Astrocyte (in vitro differentiated cells and primary cell): Measurements from ENCODE around the gene NOTCH4. TPM values are rescaled to one million over a fixed set of nuclear protein-coding genes. Genes with fewer than 3 reads are reported as not detected.

ENCODE experiments used
- DNase-seq: peaks from one replicate; pipeline ENCODE4 v3.0.0-alpha.2; 2010; ENCODE audit warnings: low read depth
- FAIRE-seq: peaks from 2 replicates; lab custom pipeline; 2011; peaks lifted over from hg19 to GRCh38; lab: Jason Lieb, UNC
- H2AFZ ChIP-seq: 2 replicates; pipeline ENCODE4 v1.6.0; 2012; ENCODE audit warnings: low read depth, low read length, inconsistent platforms
- H3K27ac ChIP-seq: 2 replicates; pipeline ENCODE4 v1.5.1; 2011; ENCODE audit warnings: low read depth, low read length, inconsistent platforms
- H3K27me3 ChIP-seq: 2 replicates; pipeline ENCODE4 v1.6.0; 2011; ENCODE audit warnings: low read length, inconsistent platforms; ENCODE audit not compliant: insufficient read depth
- H3K36me3 ChIP-seq: 2 replicates; pipeline ENCODE4 v1.5.1; 2011; ENCODE audit warnings: low read length, inconsistent platforms; ENCODE audit not compliant: insufficient read depth
- H3K4me1 ChIP-seq: 2 replicates; pipeline ENCODE4 v1.5.1; 2011; ENCODE audit warnings: low read length, inconsistent platforms; ENCODE audit not compliant: insufficient read depth
- H3K4me2 ChIP-seq: 2 replicates; pipeline ENCODE4 v1.6.0; 2012; ENCODE audit warnings: low read length, inconsistent platforms
- H3K4me3 ChIP-seq: 2 replicates; pipeline ENCODE4 v1.5.1; 2011; ENCODE audit warnings: low read depth, mild to moderate bottlenecking, low read length, inconsistent platforms; ENCODE audit not compliant: insufficient read depth
- H3K79me2 ChIP-seq: 2 replicates; pipeline ENCODE4 v1.6.0; 2012; ENCODE audit warnings: mild to moderate bottlenecking, low read length, inconsistent platforms; ENCODE audit not compliant: insufficient read depth
- H3K9ac ChIP-seq: 2 replicates; pipeline ENCODE4 v1.6.0; 2012; ENCODE audit warnings: mild to moderate bottlenecking, low read length, inconsistent platforms
- H3K9me3 ChIP-seq: 2 replicates; pipeline ENCODE4 v1.5.1; 2012; ENCODE audit warnings: low read depth, mild to moderate bottlenecking, low read length, inconsistent platforms; ENCODE audit not compliant: insufficient read depth
- H4K20me1 ChIP-seq: 2 replicates; pipeline ENCODE4 v1.6.0; 2012; ENCODE audit warnings: low read length, inconsistent platforms; ENCODE audit not compliant: insufficient read depth
- H3K27ac Mint-ChIP-seq: one replicate; pipeline ENCODE4 v1.8.0; 2021; ENCODE audit warnings: mild to moderate bottlenecking, mixed read lengths; ENCODE audit not compliant: unreplicated experiment
- H3K27me3 Mint-ChIP-seq: one replicate; pipeline ENCODE4 v1.8.0; 2021; ENCODE audit warnings: low read depth, mixed read lengths; ENCODE audit not compliant: unreplicated experiment
- H3K36me3 Mint-ChIP-seq: one replicate; pipeline ENCODE4 v1.8.0; 2021; ENCODE audit warnings: low read depth, mixed read lengths; ENCODE audit not compliant: unreplicated experiment
- H3K4me1 Mint-ChIP-seq: one replicate; pipeline ENCODE4 v1.8.0; 2021; ENCODE audit warnings: low read depth, mixed read lengths; ENCODE audit not compliant: unreplicated experiment
- H3K4me3 Mint-ChIP-seq: one replicate; pipeline ENCODE4 v1.8.0; 2021; ENCODE audit warnings: mild to moderate bottlenecking, moderate library complexity, mixed read lengths; ENCODE audit not compliant: unreplicated experiment
- H3K9me3 Mint-ChIP-seq: one replicate; pipeline ENCODE4 v1.8.0; 2021; ENCODE audit warnings: mild to moderate bottlenecking, mixed read lengths; ENCODE audit not compliant: unreplicated experiment
- EZH2 ChIP-seq: IDR thresholded peaks from 2 replicates; pipeline ENCODE4 v1.6.1; 2012; ENCODE audit warnings: mild to moderate bottlenecking, low read length, inconsistent platforms; ENCODE audit not compliant: insufficient read depth
- total RNA-seq: library from RNA; stranded (reverse); gene quantifications from 2 replicates; pipeline ENCODE4 v1.2.1, GENCODE V29; 2021
- TF ChIP-seq, protein P1 (sequence below): IDR thresholded peaks from 2 replicates; pipeline ENCODE4 v1.5.1; 2011; ENCODE audit warnings: low read depth, mild to moderate bottlenecking, inconsistent platforms, low read length, moderate library complexity; ENCODE audit not compliant: insufficient read depth

NOTCH4 gene
- total RNA-seq, 1 donor from 2014 or later: 0.57 TPM

DNA sequence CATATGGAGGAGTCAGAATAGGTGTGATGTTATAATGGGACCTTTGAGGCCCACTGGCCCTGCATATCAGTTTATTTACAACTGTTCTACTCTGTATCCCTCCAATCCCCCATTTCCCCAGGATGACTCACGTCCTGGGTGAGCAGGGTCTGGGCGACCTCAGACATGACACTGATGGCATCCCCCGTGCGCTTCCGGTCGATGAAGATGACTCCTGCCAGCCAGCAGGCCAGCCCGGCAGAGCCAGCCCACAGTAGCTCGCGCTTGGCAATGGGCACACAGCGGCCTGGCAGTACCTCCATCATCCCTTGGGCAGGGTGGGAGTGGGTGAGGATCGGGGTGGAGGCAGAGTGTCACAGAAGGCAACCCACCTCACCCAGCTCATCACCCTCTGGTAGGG, 53.6 kb downstream of the NOTCH4 start:
- H3K36me3 Mint-ChIP-seq: peaks cover 30% of the 10 kb centered on the region

DNA sequence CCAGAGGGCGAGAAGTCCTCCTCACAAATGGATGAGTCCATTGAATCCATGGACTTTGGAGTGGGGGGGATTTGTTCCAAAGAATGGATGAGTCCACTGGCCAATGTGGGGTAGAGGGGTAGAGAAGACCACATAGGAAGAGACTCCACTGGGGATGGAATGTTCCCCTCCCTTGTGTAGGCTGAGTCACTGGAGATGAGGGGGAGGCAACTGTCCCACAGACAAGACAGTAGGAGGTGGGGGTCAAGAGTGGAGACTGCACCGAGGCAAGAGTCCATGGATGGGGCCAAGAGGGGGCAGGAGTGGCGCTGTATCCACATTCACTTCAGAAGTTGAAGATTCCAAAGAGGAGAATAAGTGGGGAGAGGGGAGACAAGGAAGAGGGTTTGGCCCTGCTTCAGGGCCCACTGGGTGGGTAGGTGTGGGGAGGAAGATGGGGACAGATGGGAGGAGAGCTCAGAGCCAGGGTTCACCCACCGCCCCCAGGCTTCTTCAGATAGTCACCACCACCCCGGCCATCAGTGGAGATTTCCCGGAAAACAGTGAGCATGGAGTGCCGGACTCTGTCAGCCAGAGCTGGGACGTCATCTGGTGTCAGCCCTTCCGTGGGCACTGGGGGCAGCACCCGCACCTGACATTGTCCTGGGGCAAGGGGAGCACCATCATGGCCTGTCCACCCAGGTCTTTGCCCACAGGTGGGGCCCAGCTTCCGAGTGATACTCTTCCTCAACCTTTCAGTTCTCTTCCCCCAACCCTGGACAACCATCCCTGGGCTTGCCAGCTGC, 54.9 kb downstream of the NOTCH4 start:
- H3K9me3 ChIP-seq: no peaks in the 10 kb centered on the region
- peaks cover 13% of the 10 kb centered on the region for H3K4me1 ChIP-seq
- H3K79me2 ChIP-seq: peaks cover 21% of the 10 kb centered on the region
- no peak overlapping the region for H3K9ac ChIP-seq
- H3K27ac Mint-ChIP-seq: no peak overlapping the region
- peaks cover 26% of the 10 kb centered on the region for H3K4me1 Mint-ChIP-seq
- no peaks in the 10 kb centered on the region for H3K27me3 Mint-ChIP-seq
- peaks cover 2% of the 10 kb centered on the region for H3K9me3 Mint-ChIP-seq
- no peak overlapping the region for H2AFZ ChIP-seq
- peaks cover 12% of the 10 kb centered on the region for H3K36me3 ChIP-seq
- no peaks in the 10 kb centered on the region for H3K27me3 ChIP-seq
- FAIRE-seq: no peak
- H3K4me2 ChIP-seq: no peak overlapping the region
- no peak for TF ChIP-seq EZH2
- TF ChIP-seq, protein P1, sequence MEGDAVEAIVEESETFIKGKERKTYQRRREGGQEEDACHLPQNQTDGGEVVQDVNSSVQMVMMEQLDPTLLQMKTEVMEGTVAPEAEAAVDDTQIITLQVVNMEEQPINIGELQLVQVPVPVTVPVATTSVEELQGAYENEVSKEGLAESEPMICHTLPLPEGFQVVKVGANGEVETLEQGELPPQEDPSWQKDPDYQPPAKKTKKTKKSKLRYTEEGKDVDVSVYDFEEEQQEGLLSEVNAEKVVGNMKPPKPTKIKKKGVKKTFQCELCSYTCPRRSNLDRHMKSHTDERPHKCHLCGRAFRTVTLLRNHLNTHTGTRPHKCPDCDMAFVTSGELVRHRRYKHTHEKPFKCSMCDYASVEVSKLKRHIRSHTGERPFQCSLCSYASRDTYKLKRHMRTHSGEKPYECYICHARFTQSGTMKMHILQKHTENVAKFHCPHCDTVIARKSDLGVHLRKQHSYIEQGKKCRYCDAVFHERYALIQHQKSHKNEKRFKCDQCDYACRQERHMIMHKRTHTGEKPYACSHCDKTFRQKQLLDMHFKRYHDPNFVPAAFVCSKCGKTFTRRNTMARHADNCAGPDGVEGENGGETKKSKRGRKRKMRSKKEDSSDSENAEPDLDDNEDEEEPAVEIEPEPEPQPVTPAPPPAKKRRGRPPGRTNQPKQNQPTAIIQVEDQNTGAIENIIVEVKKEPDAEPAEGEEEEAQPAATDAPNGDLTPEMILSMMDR: no peak
- peak overlapping the region; percentile 64 for H3K4me3 Mint-ChIP-seq
- DNase-seq: no peak
- H4K20me1 ChIP-seq: peaks cover 25% of the 10 kb centered on the region
- peaks cover 33% of the 10 kb centered on the region for H3K36me3 Mint-ChIP-seq
- H3K4me3 ChIP-seq: no peak overlapping the region
- no peak overlapping the region for H3K27ac ChIP-seq

More for the DNA sequence above, 53.6 kb downstream of the NOTCH4 start:
- Histone ChIP-seq H4K20me1 (peaks cover 36% of the 10 kb centered on the region), H2AFZ (no peak overlapping the region), H3K9me3 (no peaks in the 10 kb centered on the region), H3K27me3 (no peaks in the 10 kb centered on the region), H3K36me3 (peaks cover 12% of the 10 kb centered on the region), H3K9ac (no peak overlapping the region), H3K27ac (no peak overlapping the region), H3K4me3 (no peak overlapping the region), H3K4me1 (peaks cover 23% of the 10 kb centered on the region), H3K4me2 (no peak overlapping the region), H3K79me2 (peaks cover 34% of the 10 kb centered on the region)
- TF ChIP-seq EZH2: no peak
- TF ChIP-seq, protein P1: no peak
- no peak for FAIRE-seq
- peaks cover 2% of the 10 kb centered on the region for H3K9me3 Mint-ChIP-seq
- H3K4me1 Mint-ChIP-seq: peaks cover 30% of the 10 kb centered on the region
- no peak for DNase-seq
- no peak overlapping the region for H3K27ac Mint-ChIP-seq
- H3K27me3 Mint-ChIP-seq: no peaks in the 10 kb centered on the region
- H3K4me3 Mint-ChIP-seq: no peak overlapping the region

DNA sequence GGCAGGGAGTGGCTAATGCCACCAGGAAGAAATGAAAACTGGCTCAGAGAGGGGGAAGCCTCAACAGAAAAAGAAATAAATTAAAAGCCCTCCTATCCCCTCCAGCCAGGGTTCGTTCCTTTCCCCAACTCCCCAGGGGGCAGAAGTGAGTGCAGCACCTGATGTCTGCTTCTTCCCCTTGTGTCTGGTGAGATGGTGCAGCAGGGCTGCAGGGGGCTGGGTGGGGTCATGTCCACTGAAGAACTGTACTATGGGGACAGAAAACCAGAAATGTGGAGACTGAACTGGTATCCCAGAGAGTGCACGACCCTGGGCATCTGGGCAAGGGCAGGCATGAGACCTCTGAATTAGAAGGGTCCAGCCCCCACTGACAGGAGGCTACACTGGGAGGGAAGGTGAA, 55.5 kb downstream of the NOTCH4 start:
- no peak overlapping the region for H2AFZ ChIP-seq
- Mint-ChIP-seq H3K9me3 (peaks cover 2% of the 10 kb centered on the region), H3K36me3 (peaks cover 33% of the 10 kb centered on the region), H3K27ac (no peak overlapping the region), H3K4me3 (peak overlapping the region; percentile 9), H3K27me3 (no peaks in the 10 kb centered on the region), H3K4me1 (peaks cover 21% of the 10 kb centered on the region)
- FAIRE-seq (no peak), DNase-seq (no peak)
- H3K4me3 ChIP-seq: no peak overlapping the region
- no peaks in the 10 kb centered on the region for H3K27me3 ChIP-seq
- peaks cover 18% of the 10 kb centered on the region for H4K20me1 ChIP-seq
- H3K27ac ChIP-seq: no peak overlapping the region
- H3K4me2 ChIP-seq: no peak overlapping the region
- TF ChIP-seq, protein P1: no peak
- TF ChIP-seq EZH2: no peak
- H3K9ac ChIP-seq: no peak overlapping the region
- H3K36me3 ChIP-seq: peaks cover 12% of the 10 kb centered on the region
- H3K79me2 ChIP-seq: peaks cover 15% of the 10 kb centered on the region
- peaks cover 13% of the 10 kb centered on the region for H3K4me1 ChIP-seq
- H3K9me3 ChIP-seq: no peaks in the 10 kb centered on the region
